Muscle of back (tissue), 13 donors: ENCODE measurements around the gene APEX2. TPM values are rescaled to one million over a fixed set of nuclear protein-coding genes. Genes with fewer than 3 reads are reported as not detected.
A peak's percentile ranks its signal among the peaks of the same experiment; 100 is the strongest.
"Not testable (repeated sequence)": the region's sequence is repeated elsewhere in the genome, so short reads cannot be mapped to it uniquely, and the experiment has no call there.

Source experiments
- DNase-seq, 3 donors: peaks; one replicate each; pipeline versions ENCODE4 v3.0.0 to v3.0.0-alpha.2; 2013
- long read RNA-seq, 9 donors: transcript quantifications; one replicate each; lab custom pipeline, GENCODE V29; 2026
- polyA plus RNA-seq, 10 donors: library from polyadenylated mRNA; unstranded; fragments of 120-200 nt; gene quantifications; one replicate each; pipeline ENCODE4 v1.2.1, GENCODE V29; 2013; ENCODE audit not compliant: insufficient read length in 10 of 10

APEX2 gene, protein sequence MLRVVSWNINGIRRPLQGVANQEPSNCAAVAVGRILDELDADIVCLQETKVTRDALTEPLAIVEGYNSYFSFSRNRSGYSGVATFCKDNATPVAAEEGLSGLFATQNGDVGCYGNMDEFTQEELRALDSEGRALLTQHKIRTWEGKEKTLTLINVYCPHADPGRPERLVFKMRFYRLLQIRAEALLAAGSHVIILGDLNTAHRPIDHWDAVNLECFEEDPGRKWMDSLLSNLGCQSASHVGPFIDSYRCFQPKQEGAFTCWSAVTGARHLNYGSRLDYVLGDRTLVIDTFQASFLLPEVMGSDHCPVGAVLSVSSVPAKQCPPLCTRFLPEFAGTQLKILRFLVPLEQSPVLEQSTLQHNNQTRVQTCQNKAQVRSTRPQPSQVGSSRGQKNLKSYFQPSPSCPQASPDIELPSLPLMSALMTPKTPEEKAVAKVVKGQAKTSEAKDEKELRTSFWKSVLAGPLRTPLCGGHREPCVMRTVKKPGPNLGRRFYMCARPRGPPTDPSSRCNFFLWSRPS
- 10 to 100 TPM in 2 of 10 donors, 1 to 10 TPM in 8; 7.3 to 11.9 (median 9.7) TPM for polyA plus RNA-seq
- long read RNA-seq, donor 1, partial matches to known transcripts, result 8 of 10 reads
- long read RNA-seq, donor 1, other reads (novel, unspliced or antisense), result 0 of 10 reads
- long read RNA-seq, donor 2, partial matches to known transcripts, result 0 of 3 reads
- long read RNA-seq, donor 2, other reads (novel, unspliced or antisense), result 0 of 3 reads
- long read RNA-seq, donor 3, result 0 reads
- long read RNA-seq, donor 4, partial matches to known transcripts, result 0 of 3 reads
- long read RNA-seq, donor 4, other reads (novel, unspliced or antisense), result 0 of 3 reads
- long read RNA-seq, donor 5, transcript APEX2-201 (6 exons, 3,245 nt), result major isoform, 6 of 7 reads
- long read RNA-seq, donor 5, partial matches to known transcripts, result 0 of 7 reads
- long read RNA-seq, donor 5, other reads (novel, unspliced or antisense), result 0 of 7 reads
- long read RNA-seq, donor 6, partial matches to known transcripts, result 0 of 4 reads
- long read RNA-seq, donor 6, other reads (novel, unspliced or antisense), result 0 of 4 reads
- long read RNA-seq, donor 7, partial matches to known transcripts, result 0 of 2 reads
- long read RNA-seq, donor 7, other reads (novel, unspliced or antisense), result 0 of 2 reads
- long read RNA-seq, donor 8, transcript APEX2-201 (6 exons, 3,245 nt), result major isoform, 5 of 5 reads
- long read RNA-seq, donor 8, partial matches to known transcripts, result 0 of 5 reads
- long read RNA-seq, donor 8, other reads (novel, unspliced or antisense), result 0 of 5 reads
- long read RNA-seq, donor 9, result 0 reads

DNA sequence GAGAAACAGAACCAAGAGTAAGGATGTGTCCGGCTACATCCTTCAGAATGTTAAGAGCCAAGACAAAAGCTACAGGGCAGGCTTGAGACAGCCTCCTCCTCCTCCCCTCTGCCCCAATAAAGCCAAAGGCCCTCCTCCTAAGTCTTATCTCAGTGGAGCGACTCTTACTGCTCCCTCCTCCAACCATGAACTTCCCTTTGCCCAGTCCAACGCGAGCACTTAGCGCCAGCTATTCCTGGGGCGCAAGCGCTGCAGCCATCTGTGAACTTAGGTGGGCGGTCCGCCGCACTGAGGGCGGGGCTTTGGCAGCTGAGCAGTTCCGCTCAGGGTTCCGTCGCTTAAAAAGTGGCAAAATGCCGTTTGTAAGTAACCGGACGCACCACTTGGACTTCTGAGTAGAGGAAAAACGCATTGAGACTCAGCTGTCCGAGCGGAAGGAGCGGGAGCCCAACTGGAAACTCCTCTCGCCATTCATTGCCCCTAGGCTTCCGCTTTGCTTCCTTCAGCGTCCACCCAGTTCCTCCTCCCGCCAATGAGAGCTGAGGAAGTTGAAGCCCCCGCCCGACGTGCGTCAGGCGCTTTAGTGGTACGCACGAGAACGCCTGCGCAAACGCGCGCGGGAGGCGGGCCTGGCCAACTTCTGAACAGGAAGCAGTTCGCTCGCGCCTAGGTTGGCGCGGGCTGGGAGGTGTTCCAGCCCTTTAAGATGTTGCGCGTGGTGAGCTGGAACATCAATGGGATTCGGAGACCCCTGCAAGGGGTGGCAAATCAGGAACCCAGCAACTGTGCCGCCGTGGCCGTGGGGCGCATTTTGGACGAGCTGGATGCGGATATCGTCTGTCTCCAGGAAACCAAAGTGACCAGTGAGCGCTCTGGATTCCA lies at the start of gene APEX2:
TSS of gene APEX2 (plus strand) at position 647 of the 882 bp plus-strand sequence. CDS start at position 707, 60 bp downstream.
- DNase-seq, result peak; percentile 90 to 97 (median 93)

DNA sequence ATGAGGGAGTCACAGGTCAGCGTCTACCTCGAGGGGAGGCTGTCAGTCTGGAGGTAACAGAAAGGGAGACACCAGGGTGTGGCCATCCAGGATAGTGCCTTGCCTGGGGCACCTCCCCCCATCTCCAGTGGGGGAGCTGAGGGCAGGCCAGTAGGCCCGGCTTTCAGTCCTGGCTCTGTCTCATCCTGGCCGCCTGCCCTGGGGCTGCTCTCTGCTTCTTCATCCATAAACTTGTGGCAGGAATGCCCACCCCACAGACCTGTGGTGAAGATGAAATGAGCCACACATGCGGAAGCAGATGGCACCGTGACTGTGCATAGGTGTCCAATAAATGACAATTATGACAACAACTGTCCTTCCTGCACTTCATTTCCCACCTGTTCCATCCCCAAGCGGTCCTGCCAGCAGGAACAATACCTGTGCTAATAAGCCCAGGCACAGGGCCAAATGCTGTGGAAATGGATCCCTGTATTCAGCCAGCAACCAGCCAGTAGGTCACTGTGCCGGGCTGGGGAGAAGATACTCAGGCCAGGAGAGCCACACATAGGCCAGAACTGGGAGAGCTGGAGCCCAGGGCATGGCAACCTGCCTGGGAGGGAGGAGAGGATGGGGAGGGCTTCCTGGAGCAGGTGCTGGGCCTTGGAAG lies 49.3 kb upstream of the APEX2 start:
- no peak for DNase-seq

DNA sequence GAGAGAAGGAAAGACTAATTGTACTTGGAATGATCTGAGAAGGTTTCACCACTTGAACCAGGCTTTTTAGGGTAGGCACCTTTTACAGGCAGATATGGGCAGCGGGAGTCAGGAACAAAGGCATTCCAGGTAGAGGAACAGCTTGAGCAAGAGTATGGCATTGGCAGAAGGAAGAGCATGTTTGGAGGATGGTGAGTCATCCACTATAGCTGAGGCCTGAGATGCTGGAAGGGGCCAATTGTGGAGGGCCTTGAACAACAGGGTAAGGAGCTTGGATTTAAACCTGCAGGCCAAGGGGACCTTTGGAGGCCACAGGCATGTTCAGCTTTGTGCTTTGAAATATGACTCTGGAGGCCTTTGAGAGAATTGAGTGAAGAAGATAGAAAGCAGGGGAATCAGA lies 38.4 kb upstream of the APEX2 start:
- DNase-seq, result no peak

DNA sequence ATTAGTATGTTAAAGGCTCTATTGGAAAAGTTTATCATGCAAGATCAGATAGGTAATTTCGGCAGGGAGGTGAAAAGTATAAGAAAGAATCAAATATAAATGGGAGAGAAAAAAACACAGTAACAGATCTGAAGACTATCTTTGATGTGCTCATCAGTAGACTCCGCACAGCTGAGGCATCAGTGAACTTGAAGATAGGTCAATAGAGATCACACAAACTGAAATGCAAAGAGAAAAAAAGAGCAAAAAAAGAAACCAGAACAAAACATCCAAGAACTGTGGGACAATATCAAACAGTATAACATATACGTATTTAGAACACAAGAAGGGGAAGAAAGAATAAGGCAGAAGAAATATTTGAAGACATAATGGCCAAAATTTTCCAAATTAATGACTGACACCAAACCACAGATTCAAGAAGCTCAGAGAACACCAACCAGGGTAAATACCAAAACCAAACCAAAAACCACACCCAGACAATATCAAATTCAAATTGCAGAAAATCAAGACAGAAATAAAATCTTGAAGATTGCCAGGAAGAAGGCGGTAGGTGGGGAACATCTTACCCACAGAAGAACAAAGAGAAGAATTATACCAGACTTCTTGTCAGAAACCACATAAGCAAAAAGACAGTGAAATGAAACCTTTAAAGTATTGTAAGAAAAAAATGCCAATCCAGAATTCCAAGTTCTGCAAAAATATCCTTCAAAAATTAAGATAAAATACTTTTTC lies 35.2 kb upstream of the APEX2 start:
- DNase-seq, result no peak

DNA sequence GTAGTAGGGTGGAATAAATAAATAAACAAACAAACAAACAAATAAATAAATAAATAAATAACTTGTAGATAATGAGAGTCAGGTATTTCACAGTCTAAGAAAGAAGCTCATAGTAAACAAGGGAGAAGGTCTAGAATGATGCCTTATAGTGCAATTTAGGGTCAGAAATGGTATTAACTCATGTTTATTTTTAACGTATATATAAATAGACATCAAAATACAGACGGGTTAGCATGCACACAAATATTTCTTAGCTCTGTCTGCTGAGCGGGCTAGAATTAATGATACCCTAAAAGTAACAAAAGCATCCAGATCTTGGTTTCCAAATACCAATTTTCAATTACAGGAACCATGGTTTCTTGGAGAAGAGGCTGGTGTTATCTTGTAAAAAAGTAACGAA lies 22.8 kb upstream of the APEX2 start:
- no peak for DNase-seq

DNA sequence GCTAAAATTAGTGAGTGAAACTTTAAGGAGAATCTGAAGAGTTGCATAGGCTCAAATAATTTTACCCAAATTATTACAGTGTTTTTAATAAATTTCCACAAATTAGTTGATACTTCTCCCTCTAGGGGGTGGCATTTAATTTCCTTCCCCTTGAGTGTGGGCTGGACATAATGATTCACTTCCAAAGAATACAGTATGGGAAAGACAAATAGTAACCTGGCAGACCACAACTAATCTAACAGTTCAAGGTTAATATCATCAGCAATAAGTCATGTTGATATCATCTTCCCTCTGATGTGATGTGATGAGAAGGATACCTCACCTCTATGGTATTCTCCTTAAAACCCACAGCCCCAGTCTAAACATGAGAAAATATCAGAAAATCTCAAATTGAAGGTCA lies 21.7 kb upstream of the APEX2 start:
- DNase-seq, result no peak

DNA sequence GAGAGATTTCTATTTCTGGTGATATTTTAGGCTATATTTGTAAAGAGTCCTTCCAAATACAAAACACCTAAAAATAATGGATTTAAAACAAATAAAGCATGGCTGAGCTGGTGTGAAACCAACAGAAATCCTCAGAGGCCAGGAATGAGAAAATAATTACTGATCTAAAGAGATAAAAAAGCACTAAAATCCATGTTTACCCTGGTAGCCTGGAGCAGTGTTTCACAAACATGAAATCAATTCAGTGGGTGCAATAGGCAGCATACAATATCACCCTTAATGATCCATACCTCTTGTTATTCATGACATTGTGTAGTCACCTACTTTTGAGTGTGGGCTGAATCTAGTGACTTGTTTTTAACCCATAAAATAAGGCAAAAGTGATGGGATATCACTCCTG lies 20.7 kb upstream of the APEX2 start:
- no peak for DNase-seq

DNA sequence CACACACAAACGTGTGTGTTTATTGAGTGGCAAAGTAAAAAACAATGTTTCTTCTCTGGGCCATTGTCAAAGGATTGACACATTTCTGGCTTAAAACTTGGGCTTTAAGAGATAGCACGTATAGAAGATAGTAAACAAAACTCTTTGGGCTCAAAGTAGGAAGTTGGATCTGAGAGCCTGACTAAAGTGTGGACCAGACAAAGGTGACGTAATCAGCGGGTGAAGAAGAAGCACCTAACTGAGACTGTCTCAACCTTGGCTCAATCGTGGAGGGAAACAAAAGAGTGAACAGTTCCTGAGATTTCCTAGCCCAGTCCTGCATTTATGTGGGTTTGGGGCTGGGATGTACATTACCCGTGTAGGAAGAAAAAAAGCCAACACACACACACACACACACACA lies 19.8 kb upstream of the APEX2 start:
- DNase-seq, result no peak

DNA sequence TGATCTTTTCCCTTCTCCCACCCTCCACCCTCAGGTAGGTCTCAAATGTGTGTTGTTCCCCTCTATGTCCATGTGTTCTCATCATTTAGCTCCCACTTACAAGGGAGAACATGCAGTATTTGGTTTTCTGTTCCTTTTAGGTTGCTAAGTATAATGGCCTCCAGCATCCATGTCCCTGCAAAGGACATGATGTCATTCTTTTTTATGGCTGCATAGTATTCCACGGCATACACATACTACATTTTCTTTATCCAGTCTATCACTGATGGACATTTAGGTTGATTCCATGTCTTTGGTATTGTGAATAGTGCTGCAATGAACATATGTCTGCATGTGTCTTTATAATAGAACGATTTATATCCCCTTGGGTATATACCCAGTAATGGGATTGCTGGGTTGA lies 16.9 kb upstream of the APEX2 start:
- not testable (repeated sequence) for DNase-seq

DNA sequence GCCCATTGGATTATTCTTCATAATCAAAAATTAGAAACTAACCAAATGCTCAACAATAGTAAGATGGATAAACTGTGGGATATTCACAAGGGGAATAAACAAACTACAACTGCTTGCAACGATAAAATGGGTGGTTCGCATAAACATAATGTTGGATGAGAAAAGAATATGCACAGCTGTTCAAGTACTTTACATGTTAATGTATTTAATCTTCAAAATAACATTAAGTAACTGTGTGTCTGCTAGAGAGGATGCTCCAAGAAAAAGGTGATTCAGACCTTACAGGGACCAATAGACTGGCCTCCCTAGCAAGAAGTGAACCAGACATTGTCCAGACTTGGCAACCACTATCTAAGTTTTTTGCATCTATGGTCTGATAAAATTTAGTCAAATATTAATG lies 8.5 kb upstream of the APEX2 start:
- no peak for DNase-seq

DNA sequence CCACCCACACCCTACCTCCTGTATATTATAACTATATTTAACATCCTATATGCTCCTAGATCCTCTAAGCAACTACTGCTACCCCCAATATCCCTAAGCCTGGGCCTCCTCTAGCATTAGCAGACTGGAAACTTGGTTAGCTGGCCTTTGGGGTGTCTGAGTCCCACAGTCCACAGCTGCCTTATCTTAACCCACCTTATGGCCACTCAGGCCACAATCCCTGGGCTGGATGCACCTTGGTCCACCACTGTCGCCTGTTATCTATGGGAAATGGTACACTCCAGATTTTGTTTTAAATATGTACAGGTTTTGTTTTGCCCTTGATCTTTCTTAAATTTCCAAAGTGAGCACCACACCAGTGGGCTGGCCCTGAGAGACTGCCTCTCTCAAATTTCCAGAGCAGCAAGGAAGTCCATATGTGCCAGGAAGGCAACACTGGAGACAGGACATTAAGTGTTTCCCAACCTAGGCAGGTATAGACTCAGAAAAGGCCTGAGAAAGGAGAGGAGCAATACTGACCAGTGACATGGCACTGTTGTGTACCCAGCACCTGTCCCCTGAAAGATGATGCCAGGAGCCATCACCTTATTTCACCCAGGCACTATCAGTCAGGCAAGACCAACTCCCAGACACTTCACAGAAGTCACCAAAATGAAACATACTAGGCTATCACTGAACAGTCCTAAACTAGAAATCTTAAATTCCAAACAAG lies 7.1 kb upstream of the APEX2 start:
- no peak for DNase-seq

DNA sequence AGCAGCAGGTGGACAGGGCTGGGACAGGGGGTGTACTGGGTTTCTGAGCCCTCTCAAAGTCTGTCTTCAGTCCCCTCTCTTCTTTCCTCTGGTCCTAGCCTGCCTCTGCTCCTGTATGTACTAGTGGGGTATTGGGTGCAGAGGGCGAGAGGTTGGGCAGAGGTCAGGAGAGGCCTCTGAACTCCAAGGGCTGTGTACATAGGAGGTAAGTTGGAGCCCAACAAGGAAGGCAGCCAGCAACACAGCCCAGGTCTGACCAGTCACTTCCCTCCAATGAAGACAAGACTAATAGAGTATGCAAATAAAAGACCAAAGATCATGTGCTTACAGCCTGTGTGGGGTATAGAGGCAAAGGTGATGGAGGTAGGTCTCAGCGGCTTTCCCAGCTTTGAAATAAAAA lies 6.1 kb upstream of the APEX2 start, which contains the start of gene PFKFB1:
TSS of gene PFKFB1 (minus strand) at position 90 of the 400 bp plus-strand sequence. CDS start 181 bp downstream, outside the sequence.
- DNase-seq, result no peak

DNA sequence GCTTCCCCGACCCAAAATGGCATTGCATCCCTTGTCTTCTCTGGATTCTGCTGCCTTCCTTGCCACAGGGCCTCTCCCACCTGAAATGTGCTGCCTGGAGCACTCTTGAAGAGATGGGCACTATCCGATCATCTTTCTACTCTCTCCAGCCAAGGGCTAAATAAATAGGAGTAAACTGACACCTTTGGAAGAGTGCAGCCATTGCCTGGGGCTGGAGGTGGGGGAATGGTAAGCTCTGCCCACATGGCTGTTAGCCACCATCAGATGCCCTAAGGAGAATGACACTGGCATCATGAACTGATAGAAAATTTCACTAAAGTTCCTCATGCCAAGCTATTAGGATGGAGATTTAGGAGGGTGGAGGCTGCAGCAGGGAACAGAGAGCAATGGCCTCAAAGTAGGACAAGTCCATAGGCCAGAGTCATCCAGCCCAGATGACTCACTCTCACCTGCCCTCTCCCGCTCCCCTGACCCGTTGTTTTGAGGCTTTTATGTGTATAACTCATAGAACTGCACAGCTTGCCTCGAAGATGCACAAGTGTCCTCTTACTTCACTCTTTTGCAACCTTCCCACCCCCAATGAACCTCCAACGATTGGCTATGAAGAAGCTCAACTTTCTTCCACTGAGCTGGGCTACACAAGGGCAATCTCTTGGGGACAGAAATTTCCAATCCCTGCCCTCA lies 5.4 kb upstream of the APEX2 start:
- no peak for DNase-seq

DNA sequence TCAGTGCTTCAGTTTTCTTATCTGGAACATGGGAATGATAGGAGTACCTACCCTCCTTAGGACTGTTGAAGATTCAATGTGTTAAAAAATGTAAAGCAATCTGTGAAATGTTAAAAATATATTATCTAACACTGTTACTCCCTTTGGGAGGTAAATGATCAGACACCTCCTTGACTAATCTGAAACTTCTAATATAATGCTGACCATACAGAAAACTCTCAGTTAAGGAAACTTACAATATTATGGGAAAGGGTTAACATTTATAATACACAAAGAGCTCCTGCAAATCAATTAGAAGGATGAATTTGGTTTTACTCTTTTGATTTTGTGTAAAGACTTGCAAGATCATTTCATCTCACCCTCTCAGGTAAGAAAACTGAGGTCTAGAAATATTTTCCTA lies 4.5 kb upstream of the APEX2 start:
- no peak for DNase-seq

DNA sequence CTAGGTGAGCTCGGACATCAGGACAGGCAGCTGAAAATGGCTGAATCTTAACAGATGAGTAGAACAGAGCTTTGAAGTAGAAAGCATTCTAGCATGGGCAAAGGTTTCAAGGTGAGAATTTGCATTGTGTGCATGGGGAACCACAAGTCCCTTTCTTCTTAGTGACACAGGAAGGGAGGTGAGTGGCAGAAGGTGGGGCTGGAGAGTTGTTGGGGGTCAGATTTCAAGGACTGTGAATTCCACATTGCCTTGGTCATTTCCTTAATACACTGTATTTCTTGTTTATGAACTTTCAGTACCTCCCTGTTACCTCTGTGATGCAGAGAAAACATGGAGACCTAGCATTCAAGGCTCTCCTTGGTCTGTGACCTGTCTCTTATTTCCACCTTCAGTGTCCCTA lies 4.1 kb downstream of the APEX2 start:
- no peak for DNase-seq

DNA sequence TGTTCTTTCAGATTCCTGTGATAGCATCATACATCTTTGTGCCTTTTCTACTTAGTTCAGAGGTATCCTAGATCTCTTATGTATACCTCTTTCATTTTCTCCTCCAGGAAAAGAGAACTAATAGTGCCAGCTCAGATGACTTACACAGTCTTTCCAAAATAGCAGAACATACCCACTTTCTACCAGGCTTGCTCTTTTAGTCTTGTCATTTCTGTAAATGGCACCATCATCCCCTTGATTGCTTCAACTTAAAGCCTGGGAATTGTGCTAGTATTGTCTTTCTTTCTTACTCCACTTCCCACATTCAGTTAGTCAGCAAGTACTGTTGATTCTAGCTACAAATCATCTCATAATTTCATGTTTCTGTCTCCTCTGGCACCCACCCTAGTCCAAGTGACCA lies 5.1 kb downstream of the APEX2 start:
- DNase-seq, result no peak

DNA sequence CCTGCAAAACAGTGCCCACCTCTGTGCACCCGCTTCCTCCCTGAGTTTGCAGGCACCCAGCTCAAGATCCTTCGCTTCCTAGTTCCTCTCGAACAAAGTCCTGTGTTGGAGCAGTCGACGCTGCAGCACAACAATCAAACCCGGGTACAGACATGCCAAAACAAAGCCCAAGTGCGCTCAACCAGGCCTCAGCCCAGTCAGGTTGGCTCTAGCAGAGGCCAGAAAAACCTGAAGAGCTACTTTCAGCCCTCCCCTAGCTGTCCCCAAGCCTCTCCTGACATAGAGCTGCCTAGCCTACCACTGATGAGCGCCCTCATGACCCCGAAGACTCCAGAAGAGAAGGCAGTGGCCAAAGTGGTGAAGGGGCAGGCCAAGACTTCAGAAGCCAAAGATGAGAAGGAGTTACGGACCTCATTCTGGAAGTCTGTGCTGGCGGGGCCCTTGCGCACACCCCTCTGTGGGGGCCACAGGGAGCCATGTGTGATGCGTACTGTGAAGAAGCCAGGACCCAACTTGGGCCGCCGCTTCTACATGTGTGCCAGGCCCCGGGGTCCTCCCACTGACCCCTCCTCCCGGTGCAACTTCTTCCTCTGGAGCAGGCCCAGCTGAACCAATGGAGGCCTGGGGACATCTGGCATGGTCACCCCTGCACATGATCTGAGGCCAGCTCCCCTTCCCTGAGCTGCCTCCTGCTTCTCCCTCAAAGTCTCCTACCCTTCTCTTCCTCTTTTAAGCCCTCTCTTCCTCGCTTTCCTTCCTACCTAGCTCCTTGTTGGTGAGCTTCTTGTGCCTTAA lies 6.9 kb downstream of the APEX2 start:
- DNase-seq, result no peak
